AG09319 (cell line): Measurements from ENCODE around the gene CASS4.

Experiments used
- DNase-seq: peaks from one replicate; pipeline ENCODE4 v3.0.0-alpha.2; 2010; ENCODE audit warnings: low read depth; ENCODE audit errors: extremely low read depth
- CTCF ChIP-seq: IDR thresholded peaks from 2 replicates; pipeline ENCODE4 v1.5.1; 2011; ENCODE audit warnings: low read depth, mild to moderate bottlenecking, inconsistent platforms, low read length, moderate library complexity

CASS4 gene

GRCh38 chr20:56437196-56437960 lies 25.3 kb downstream of the CASS4 start:
- DNase-seq, result no peak
- no peak for TF ChIP-seq CTCF

DNA sequence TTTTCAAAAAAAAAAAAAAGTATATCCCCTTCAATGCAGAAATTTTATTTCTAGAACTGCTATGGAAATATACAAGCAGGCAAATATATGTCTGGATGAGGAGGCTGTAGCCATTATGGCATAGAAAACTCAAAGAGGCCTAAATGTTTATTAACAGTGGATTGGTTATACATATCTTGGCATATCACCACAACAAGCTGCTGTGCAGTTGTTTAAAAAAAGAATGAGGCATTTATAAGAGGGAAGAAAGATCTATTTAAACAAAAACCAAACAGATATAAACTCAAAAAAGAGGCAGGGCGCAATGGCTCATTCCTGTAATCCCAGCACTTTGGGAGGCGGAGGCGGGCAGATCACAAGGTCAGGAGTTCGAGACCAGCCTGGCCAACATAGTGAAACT lies 26.2 kb downstream of the CASS4 start:
- TF ChIP-seq CTCF, result no peak
- DNase-seq, result no peak

GRCh38 chr20:56439771-56440291 lies 27.8 kb downstream of the CASS4 start:
- peak; percentile 93 for DNase-seq
- TF ChIP-seq CTCF, result no peak

DNA sequence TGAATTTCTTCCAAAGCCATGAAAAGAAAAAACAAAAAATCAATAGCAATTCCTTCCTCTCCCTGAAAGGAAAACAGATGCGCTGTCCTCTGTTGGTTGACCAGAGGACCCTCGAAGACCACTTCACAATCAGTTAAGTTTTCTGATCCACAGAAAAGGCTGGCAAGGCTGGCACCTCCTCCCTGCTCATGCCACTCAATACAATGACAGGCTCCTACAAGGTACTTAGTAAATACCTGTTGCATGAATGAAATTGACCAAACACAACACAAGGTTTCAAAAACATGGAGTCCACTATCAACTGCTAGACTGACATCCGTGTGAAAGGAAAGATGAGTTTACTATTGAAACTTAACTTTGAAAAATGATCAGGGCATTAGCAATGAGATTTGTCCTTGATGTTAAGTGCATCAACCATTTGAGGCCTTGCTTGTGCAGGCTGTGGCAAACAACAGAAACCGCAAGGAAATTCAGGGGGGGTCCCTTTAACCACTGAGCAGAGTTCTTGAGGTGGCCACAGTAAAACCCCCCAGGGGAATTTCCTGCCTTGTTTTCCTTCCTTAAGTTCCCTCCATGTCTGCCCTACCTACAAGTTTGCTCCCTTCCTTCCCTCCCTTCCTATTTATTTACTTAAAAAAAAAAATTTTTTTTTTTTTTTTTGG lies 28.4 kb downstream of the CASS4 start:
- DNase-seq, result no peak
- TF ChIP-seq CTCF, result no peak

GRCh38 chr20:56442389-56443365 lies 30.6 kb downstream of the CASS4 start:
- no peak for DNase-seq
- TF ChIP-seq CTCF, result no peak

GRCh38 chr20:56443654-56444540 lies 31.8 kb downstream of the CASS4 start:
- no peak for DNase-seq
- TF ChIP-seq CTCF, result no peak
